Activated T-helper 9 cell treated with anti-CD3 and anti-CD28 coated beads, Interleukin-2, amount 50 U/mL, for 16 hours (primary cell): Measurements from ENCODE around the gene SLC45A1.

Experiments
- DNase-seq: peaks from one replicate; pipeline ENCODE4 v3.0.0-alpha.2; 2020; ENCODE audit warnings: low read depth

SLC45A1 gene

DNA sequence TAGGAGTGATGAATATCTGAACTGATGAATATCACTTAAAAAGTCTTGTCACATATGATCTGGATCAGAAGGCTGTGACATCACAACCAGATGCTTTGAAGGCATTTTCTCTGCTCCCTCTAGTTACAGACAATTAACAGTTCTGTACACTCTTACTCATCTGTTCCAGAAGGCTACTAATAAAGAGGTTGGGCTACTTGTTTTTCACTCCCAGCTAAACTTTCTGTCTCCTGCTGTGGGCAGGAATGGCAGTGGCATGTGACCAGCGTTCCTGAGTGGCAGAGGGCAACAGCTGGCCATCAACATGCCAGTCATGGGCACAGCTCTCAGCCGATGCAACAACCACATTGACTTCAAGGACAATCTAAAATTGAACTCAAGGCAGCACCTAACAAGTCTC, 66.7 kb downstream of the SLC45A1 start:
- no peak for DNase-seq

DNA sequence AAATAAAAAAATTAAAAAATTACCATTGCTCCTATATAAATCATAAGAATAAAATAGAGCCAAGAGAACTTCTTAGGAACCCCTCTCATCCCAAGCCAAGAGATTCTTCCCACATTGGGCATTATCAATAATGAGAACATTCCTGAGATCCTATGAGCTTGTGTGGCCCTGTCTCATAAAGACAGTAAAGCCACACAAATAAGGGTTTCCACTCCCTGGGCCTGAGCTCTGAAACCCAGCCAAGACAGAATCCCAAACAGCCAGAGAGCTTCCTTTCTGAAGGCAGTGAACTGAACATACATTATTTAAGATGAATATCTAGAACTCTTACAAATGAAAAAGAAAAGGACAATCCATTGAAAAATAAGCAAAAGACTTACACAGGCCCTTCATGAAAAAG, 68.3 kb downstream of the SLC45A1 start:
- no peak for DNase-seq

DNA sequence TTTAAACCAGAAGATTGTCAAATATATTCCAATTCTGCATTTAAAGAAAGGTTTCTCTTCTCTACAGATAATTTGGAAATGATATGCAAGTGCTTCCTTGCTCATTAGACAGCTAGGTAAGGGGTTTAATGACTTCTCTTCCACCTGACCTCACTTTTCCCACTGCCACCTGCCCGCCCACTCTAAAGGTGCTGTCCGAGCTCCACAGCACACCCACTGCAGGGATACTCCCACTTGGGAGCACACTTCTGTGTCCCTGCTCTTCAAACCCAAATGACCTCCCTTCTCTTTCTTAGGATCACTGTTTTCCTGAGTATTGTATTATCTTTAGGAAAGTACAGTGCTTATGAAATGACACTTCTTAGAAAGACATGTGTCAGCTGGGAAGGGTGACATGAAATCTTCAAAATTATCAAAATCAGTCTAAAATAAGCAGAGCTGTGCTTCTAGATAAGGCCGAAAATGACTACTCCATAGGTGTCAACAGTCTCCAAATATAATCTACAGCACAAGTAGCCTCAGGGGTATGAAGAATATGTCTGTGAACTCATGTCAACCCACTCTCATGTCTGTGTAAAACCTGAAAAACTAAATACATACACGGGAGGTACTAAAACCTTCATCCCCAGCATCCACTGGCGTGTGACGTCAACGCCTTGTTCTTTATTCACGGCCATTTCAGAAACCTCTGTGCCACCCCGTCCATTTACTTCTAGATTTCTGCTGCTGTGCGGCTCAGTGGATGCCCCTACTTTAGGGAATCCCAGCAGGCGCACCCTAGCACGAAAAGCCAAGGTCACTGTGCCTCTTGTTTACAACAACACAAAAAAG, 71.0 kb downstream of the SLC45A1 start:
- DNase-seq: no peak

DNA sequence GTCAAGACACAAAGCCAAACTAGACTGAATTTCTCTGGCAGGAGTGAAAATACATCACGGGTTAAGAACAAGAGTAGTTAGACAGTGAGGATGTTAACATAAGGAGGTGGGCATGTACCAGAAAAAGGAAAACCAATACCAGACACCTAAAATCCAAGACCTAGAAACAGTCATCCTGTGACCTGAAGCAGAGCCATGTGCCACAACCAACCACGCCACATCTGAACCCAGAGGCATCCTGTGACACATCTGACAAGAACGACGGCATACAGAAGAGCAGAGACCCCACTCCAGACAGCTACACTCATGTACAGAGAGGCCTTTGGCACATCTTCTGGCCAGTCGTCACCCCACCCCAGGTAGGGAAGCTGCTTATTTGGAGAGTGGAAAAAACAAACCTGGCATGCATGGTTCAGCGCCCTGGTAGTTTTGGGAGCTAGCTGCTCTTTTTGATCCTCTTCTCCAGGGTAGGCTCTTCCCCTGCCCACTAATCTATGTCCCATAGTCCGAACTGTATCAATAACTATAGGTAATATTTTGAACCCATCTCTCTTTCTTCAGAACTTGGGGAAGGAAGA, 72.1 kb downstream of the SLC45A1 start:
- DNase-seq: no peak

DNA sequence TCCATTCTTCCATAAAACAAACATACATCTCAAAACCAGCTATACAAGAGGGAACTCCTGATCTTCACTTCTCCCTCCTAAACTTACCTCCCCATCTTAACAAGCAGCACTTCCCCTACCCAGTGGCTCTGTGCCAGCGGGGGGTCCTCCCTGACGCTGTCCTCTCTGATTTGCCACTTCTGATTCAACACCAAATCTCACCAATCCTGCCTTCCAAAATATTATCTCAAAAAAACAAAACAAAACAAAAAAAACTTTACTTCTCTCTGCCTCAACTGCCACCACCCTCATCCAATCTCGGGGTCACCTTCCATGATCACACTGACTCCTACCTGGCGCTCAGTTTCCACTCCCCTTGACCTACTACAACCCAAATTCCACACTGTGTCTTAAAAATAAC, 72.8 kb downstream of the SLC45A1 start:
- no peak for DNase-seq

DNA sequence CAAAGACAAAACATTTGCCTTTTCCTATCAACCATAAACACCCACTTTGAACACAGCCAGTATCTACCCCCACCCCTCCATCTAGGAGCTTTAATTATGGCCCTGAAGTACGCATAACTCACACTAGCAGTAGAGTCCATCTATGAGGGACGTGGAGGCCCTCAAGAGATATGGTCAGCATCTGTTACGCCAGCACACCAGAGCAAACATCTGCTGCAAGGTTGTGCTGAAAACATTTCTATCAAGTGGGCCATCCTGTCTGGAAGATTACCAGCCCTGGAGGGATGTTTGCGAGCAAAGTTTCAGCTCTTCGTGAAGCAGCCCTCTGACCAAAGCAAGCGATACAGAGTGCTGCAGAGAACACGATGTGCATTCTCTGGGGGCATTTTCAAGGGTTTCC, 74.6 kb downstream of the SLC45A1 start:
- no peak for DNase-seq
